NCI-H146 treated with DMSO at 0.1 percent for 48 hours (cell line): Measurements from ENCODE around the gene SYT7.
"Not testable (repeated sequence)": the region's sequence is repeated elsewhere in the genome, so short reads cannot be mapped to it uniquely, and the experiment has no call there.

Experiments used
- DNase-seq: peaks from one replicate; lab custom pipeline; 2025; ENCODE audit not compliant: unreplicated experiment; lab: John Stamatoyannopoulos, UW

SYT7 gene

GRCh38 chr11:61480994-61481335 lies 99.9 kb downstream of the SYT7 start:
- peak; percentile 45 for DNase-seq

GRCh38 chr11:61480261-61480993 lies 100.4 kb downstream of the SYT7 start:
- no peak for DNase-seq

- not testable (repeated sequence) for DNase-seq
These were observed 101.4 kb downstream of the SYT7 start for GRCh38 chr11:61479360-61480058.

- no peak for DNase-seq
These were observed 103.1 kb downstream of the SYT7 start for GRCh38 chr11:61477727-61478148.

- DNase-seq: no peak
These were observed 103.8 kb downstream of the SYT7 start for GRCh38 chr11:61477126-61477525.

GRCh38 chr11:61476371-61476770 lies 104.5 kb downstream of the SYT7 start:
- no peak for DNase-seq

- DNase-seq: no peak
These were observed 105.4 kb downstream of the SYT7 start for GRCh38 chr11:61475433-61475832.

GRCh38 chr11:61474013-61474643 lies 106.7 kb downstream of the SYT7 start:
- DNase-seq: no peak

GRCh38 chr11:61473370-61474012 lies 107.4 kb downstream of the SYT7 start:
- DNase-seq: no peak

- DNase-seq: no peak
These were observed 108.0 kb downstream of the SYT7 start for GRCh38 chr11:61472868-61473267.

- DNase-seq: no peak
These were observed 108.6 kb downstream of the SYT7 start for GRCh38 chr11:61472282-61472681.

GRCh38 chr11:61468002-61468401 lies 112.9 kb downstream of the SYT7 start:
- no peak for DNase-seq

- not testable (repeated sequence) for DNase-seq
These were observed 113.3 kb downstream of the SYT7 start for GRCh38 chr11:61467602-61468001.
